ENCODE data around the gene ORAI3.

- TF ChIP-seq CTCF (IDR thresholded peaks at IDR 0.05): no peak
- no peak for TF ChIP-seq POLR2A (IDR thresholded peaks at IDR 0.05)
Observed at GRCh38 chr16:30979170-30980022, 30.5 kb downstream of the ORAI3 start.

All from vagina (tissue), 2 donors.